GM21825 (cell line): ENCODE data around the gene TSTD2.
A peak's percentile ranks its signal among the peaks of the same experiment; 100 is the strongest.

Experiments used
- ATAC-seq: cut with Tn5 transposase; IDR thresholded peaks from one replicate; pipeline ENCODE4 v1.9.1; 2021; ENCODE audit warnings: mild to moderate bottlenecking, moderate library complexity; ENCODE audit not compliant: unreplicated experiment

Gene TSTD2

DNA sequence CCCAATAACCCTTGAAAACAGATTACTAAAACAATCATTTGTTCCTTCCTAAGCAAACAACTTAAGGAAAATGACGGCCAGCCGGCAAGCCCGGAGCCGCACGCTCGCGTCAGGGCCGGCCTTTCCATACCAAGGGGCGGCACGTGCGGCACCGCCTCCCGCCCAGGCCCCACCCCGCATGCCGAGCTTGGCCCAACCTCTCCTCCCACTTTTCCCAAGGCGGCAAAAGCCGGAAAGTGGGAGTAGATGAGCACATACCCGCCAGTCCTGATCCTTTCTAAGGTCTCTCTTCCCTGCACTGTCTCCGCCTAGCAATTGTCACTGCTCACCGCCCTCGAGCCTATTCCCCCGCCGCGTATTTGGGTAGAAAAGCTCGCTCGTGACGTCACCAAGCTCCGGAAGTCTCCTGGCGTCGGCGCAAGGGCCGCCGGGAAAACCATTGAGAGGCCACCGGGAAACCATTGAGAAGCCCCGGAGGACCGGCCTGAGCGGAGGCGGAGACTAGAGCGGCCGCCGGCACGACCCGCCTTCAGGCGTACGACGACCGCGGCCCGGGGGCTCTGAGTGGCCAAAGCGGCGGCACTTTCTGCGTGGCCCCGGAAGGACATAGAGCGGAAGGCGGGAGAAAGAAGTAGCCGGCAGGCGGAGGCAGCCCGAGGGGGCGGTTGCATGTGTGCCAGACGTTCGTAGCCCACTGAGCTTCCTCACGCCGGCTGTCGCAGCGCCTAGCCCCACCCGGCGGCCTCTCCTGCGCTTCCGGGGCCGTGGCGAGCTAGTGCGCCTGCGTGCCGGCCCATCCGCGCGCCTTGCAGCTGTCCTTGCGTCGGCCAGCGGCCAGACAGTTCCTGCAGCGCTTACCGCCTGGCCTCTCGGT is at the start of gene TSTD2, which contains the start of gene NCBP1:
TSS of gene TSTD2 (minus strand) at position 384 of the 874 bp plus-strand sequence. CDS start 5,806 bp downstream, outside the sequence.
TSS of gene NCBP1 (plus strand) at position 837 of the 874 bp plus-strand sequence. CDS start 61 bp downstream, outside the sequence.
- ATAC-seq, result peak; percentile 89

- ATAC-seq, result no peak
Observed at GRCh38 chr9:97682242-97682641, 49.1 kb upstream of the TSTD2 start.

- no peak for ATAC-seq
Observed at GRCh38 chr9:97675655-97676054, 42.5 kb upstream of the TSTD2 start.

DNA sequence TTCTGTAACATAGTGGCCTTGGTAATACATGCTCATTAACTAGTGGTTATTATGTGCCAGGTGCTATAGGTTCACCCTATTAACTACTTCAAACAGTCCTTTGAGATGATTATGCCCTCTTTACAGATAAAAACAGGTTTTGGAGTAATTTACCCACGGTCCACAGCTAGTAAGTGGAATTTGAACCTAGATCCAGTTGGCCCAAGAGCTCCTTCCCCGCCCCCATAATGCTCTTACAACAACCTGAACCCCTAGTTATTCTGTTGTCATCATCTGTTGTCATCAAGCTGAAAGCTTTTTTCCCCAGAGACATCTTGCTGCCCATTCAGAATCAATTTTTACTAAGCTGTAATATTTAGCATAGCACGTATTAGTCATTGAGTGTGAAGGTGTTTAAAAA is 40.8 kb upstream of the TSTD2 start:
- ATAC-seq, result no peak

DNA sequence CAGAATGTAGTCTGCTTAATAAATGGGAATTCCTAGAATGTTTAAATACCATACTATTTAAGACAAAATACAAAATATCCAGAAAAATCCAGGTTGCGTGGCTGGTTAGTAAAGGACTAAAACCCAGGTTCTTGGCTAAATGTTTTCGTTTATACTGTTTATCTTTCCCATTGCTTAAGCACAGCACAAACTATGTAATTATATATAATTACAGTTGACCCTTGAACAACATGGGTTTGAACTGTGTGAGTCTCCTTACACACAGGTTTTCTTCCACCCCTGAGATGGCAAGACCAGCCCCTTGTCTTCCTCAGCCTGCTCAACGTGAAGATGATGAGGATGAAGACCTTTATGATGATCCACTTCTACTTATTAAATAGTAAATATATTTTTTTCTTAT is 39.2 kb upstream of the TSTD2 start:
- ATAC-seq, result no peak

- no peak for ATAC-seq
Observed at GRCh38 chr9:97670586-97670985, 37.4 kb upstream of the TSTD2 start.

DNA sequence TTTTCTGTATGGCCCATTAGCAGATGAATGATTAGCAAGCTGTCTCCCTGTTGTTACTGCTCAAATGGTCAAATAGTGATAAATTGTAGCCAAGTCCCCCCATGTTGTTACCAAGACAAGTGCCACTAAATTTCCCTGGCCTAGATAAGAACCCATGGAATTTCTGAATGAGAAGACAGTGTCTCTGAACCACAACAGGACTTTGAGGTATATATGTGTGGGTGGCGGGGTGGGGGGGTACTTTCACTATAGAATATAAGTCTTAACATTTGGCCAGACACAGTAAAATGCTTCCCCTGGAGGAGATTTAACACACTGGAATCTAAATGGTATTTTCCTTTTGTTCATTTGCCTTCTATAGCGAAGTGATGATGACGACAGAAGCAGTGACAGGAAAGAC is 35.3 kb upstream of the TSTD2 start:
- no peak for ATAC-seq

DNA sequence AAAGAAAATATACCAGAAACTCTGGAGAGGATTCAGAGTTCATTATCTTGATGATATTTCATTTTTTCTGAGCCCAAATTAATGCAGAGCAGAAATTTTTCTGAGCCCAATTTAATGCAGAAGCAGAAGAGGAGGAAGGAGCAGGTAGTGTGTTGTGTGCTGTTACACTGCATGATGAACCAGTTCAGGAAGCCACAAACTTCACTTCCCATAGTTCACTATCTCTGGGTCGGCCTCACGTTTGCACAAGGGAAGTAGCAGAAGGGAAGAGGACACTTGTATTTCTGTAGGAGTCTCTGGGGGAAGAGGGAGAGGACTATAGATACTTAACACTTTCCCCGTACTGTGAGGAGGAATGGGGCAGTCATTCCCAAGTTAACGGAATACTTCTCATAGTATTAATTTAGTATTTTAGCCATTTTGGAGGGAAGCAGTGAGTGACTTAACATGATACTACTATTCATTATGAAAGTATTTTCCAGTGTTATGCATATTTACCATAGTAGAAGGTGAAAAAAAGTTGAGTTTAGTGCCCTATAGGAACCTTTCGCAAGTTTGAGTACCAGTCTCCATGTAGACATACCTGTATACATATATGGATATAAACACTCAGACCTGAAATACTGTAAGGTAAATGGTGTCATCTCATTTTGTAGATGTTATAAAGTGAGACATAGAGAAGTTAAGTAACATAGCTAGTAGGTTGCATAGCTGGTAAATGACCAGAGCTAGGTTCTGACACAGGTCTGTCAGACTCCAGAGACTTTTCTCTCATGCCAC is 33.9 kb upstream of the TSTD2 start:
- ATAC-seq, result no peak

- no peak for ATAC-seq
Observed at GRCh38 chr9:97665742-97666141, 32.6 kb upstream of the TSTD2 start.

GRCh38 chr9:97660847-97661246 is 27.7 kb upstream of the TSTD2 start:
- ATAC-seq, result no peak

GRCh38 chr9:97660340-97660739 is 27.2 kb upstream of the TSTD2 start:
- no peak for ATAC-seq

- ATAC-seq, result no peak
Observed at GRCh38 chr9:97659771-97660170, 26.6 kb upstream of the TSTD2 start.

- no peak for ATAC-seq
Observed at GRCh38 chr9:97658707-97659106, 25.5 kb upstream of the TSTD2 start.

DNA sequence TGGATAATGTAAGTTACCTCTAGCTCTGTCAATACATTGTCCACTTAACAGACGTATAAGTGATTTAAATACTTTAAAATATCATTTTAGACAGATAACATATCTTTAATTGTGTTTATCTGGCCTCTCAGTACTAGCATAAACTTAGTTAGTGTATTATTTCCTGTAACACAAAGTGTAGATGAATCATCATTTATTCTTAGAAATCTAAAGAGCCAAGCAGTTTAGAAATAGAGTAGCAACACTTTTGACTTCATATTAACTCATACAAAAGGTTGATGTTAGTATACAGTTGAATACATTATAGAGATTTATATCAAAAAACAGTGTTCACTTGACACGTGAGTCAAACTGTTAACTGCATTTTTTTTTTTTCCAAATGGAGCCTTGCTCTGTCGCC is 18.5 kb upstream of the TSTD2 start:
- no peak for ATAC-seq

GRCh38 chr9:97647996-97648395 is 14.8 kb upstream of the TSTD2 start:
- no peak for ATAC-seq

DNA sequence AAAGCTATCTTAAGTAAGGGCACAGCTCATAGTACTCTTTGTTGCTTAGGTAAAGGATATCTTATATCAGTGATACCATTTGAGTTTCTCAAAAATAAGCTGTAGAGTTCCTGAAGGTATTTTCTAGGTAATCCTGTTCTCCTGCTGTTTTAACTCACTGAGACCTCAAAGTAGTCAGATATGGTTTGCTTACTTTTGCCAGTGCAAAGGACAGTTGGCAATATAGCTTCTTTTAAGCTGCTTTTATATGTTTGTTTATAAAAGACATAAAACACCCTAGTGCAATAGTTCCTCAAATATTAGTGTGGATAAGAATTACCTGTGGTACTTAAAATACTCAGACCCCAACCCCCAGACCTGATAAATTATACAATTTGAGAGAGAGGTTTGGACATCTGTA is 12.6 kb upstream of the TSTD2 start:
- no peak for ATAC-seq

DNA sequence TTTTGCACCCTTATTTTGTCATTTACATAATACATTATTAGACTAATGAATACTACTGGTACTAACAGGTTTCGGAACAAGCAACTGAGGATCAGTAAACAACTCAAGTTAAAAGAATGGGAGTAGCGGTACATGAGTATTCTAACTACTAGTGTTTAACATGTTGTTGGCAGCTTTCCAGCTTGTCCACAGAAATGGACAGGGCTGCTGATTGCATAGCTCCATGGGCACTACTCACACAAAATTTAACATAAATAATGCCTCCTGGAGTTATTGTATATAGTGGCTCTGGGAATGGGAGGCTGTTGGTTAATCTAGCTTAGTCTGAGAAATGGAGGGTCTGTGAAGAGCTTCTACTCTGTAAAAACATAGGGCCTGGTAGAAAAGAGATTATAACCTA is 7.2 kb upstream of the TSTD2 start:
- ATAC-seq, result no peak

DNA sequence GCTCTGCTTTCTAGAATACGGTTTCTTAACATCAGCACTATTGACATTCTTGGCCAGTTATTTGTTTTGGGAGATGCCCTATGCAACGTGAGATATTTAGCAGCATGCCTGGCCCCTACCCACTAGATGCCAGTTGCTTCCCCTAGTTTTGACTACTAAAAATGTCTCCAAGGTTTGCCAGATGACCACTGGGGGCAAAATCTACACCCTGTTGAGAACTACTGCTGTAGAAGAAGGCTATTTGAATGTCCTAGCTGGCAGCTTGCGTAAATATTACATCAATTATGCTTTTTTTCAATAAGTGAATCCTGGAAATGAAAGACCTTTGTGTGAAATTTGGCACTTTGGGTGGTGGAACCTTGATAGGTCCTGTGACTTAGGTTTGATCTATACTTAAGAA is 5.5 kb upstream of the TSTD2 start:
- ATAC-seq, result no peak

DNA sequence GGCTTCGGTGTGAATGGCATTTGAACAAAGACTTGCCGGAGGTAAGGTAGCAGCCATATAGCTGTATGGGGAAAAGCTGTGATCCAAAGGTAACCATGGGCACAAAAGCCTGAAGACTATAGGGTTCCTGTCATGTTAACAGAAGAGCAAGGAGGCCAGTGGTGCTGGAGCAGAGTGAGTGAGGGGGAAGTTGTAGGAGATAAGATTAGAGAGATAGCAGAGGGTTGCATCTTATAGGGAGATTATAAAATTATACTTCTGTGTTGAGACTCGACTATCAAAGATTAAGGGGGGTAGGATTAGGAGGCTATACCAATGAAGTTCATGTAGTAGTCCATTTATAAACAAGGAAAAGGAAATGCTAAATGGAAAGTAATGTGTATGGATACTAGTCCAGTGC is 3.7 kb upstream of the TSTD2 start:
- ATAC-seq, result no peak

GRCh38 chr9:97635026-97635425 is 1.9 kb upstream of the TSTD2 start:
- ATAC-seq, result no peak

DNA sequence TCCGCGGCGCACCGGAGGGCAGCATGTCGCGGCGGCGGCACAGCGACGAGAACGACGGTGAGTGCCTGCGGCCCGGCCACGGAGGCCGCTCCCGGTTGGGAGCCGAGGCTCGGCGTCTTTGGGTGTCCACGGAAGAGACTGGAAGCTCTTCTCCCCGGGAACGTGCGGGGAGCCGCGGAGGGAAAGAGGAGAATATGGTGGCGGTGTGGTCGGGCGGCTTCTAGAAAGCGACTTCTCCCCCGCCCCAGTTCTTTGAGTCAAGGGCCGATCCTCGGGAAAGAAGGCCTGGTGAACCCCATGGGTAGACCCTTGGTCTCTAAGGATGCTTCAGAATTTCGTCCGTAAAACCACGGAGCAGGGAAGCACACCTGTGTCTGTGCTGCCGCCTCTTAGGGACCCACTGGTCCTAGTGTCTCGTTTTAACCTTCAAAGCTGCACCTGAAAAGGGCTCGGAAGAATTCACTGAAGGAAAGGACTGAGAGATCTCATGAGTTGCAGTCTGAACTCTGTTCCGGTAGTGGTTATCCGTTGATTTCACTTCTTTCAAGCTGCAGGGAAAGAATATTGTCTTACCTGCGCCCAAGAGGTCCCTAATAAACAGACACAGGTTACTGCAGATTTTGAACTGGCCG is 807 bp upstream of the TSTD2 start:
- no peak for ATAC-seq
